Right atrium auricular region (tissue), 2 donors: ENCODE results near the gene MCM3. TPM values are rescaled to one million over a fixed set of nuclear protein-coding genes. Genes with fewer than 3 reads are reported as not detected.

ENCODE experiments used
- DNase-seq: peaks from one replicate; pipeline ENCODE4 v3.0.0-alpha.2; 2019; ENCODE audit warnings: low spot score
- H3K27ac ChIP-seq, 2 donors: fragments of 200-600 bp; sonication (generic); 1 replicate in 1 of 2; 2 replicates in 1 of 2; pipeline ENCODE4 v1.5.1; 2016 to 2019
- H3K27me3 ChIP-seq, 2 donors: fragments of 200-600 bp; sonication (generic); one replicate each; pipeline versions ENCODE4 v1.5.1 to v1.6.0; 2017 to 2019
- H3K36me3 ChIP-seq: fragments of 200-600 bp; sonication (generic); one replicate; pipeline ENCODE4 v1.5.1; 2016
- H3K4me1 ChIP-seq, 2 donors: fragments of 200-600 bp; sonication (generic); one replicate each; pipeline versions ENCODE4 v1.5.1 to v1.6.0; 2017 to 2019
- H3K4me3 ChIP-seq, 2 donors: fragments of 200-600 bp; sonication (generic); 1 replicate in 1 of 2; 2 replicates in 1 of 2; pipeline ENCODE4 v1.5.1; 2017 to 2019; ENCODE audit warnings: mild to moderate bottlenecking in 1 of 2, moderate library complexity in 1 of 2
- H3K9me3 ChIP-seq, 2 donors: fragments of 200-600 bp; sonication (generic); one replicate each; pipeline ENCODE4 v1.5.1; 2019
- total RNA-seq, 2 donors: library from RNA; depleted of rRNA; stranded (reverse); fragments of >200 nt; gene quantifications; one replicate each; pipeline ENCODE4 v1.1.0, GENCODE V29; 2016
- TF ChIP-seq, protein P1 (sequence below), 2 donors: fragments of 200-600 bp; sonication (generic); IDR thresholded peaks; one replicate each; pipeline ENCODE4 v1.5.1; 2019; ENCODE audit warnings: antibody characterized with exemption in 2 of 2

The MCM3 gene
- total RNA-seq, 2 donors from 2014 or later = 18.5 to 20.8 TPM

DNA sequence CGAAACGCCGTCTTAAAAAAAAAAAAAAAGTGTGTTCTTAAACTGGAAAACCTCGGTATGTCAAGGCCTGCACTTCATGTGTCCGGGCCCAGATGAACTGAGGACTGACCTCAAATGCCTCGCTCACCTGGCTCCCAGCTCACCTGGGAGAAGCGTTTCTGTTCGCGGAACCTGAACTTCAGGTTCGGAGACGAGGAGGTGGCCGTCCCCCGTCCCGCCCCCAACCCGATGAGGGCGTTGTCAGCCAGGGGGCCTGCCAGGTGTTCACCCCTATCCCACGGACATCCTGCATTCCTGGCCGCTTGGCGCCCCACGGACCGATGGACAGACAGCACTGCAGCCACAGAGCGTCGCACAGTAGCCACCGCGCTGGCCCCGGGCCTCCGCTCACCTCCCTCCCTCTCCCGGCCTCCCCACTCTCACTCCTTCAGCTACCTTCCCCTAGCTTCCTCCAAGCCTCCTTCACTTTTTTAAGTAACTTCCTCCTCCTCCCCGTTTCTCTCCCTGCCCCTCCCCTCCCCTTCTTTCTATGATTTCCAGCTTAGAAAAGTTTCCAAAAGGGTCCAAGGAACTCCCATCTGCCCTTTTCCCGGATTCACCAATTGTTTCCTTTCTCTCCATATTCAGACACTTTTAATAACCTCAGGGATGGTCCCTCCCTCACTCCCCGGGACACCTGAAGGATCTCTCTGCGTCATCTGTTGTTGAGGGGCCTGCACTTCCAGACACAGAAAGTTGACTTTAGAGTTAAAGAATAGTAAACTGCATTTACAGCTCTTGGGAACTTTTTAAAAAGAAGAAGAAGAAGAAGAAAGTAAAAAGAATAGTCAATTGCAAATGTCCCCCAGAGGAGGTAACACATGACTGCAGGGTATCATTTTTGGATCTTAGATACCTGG is 22.7 kb upstream of the MCM3 start:
- no peak for DNase-seq
- TF ChIP-seq, protein P1, sequence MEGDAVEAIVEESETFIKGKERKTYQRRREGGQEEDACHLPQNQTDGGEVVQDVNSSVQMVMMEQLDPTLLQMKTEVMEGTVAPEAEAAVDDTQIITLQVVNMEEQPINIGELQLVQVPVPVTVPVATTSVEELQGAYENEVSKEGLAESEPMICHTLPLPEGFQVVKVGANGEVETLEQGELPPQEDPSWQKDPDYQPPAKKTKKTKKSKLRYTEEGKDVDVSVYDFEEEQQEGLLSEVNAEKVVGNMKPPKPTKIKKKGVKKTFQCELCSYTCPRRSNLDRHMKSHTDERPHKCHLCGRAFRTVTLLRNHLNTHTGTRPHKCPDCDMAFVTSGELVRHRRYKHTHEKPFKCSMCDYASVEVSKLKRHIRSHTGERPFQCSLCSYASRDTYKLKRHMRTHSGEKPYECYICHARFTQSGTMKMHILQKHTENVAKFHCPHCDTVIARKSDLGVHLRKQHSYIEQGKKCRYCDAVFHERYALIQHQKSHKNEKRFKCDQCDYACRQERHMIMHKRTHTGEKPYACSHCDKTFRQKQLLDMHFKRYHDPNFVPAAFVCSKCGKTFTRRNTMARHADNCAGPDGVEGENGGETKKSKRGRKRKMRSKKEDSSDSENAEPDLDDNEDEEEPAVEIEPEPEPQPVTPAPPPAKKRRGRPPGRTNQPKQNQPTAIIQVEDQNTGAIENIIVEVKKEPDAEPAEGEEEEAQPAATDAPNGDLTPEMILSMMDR (IDR thresholded peaks at IDR 0.05) = no peak
- Histone ChIP-seq H3K4me1 (peaks cover 0 to 20% of the 10 kb centered on the region in 2 donors), H3K27me3 (no peaks in the 10 kb centered on the region), H3K9me3 (no peaks in the 10 kb centered on the region), H3K36me3 (no peaks in the 10 kb centered on the region), H3K27ac (no peak overlapping the region), H3K4me3 (no peak overlapping the region)

DNA sequence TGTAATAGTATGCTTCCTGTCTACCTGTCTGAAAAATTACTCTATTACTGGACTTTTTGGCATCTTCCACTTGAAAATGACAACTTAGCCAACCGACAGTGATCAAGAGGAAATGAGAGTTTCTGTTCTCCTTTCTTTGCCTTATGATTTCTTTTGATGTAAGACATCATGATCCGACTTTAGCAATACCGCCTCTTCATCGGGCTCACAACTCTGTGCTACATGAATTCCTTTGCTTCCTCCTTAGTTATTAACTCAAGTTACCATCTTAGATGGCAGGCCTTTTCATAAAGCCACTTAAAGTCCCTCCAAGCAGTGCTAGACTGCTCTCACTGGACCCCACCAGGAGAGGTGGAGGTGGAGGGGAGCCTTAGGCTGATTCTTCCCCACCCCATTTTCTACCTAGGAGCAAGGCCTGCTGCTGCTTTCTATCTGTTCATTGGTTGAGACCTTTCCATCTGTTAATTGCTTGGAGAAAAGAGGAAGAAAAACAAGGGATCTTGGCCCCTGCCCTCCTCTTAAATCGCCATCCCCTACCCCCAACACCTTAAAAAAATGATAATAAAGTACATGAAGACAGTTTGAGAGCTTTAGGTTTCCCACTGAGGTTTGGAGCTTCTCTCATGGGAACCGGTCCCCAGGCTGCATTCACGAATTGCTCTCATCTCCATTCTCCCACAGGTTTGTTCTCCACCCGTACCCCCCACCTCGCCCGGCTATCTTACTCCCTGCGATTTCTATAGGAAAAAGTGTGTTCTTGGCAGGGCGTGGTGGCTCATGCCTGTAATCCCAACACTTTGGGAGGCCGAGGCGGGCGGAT is 21.6 kb upstream of the MCM3 start:
- no peak for DNase-seq
- Histone ChIP-seq H3K4me1 (peaks cover 0 to 20% of the 10 kb centered on the region in 2 donors), H3K4me3 (no peak overlapping the region), H3K9me3 (no peaks in the 10 kb centered on the region), H3K27ac (peak overlapping the region; percentile 3 to 25), H3K36me3 (no peaks in the 10 kb centered on the region), H3K27me3 (no peaks in the 10 kb centered on the region)
- TF ChIP-seq, protein P1 (IDR thresholded peaks at IDR 0.05) = no peak

DNA sequence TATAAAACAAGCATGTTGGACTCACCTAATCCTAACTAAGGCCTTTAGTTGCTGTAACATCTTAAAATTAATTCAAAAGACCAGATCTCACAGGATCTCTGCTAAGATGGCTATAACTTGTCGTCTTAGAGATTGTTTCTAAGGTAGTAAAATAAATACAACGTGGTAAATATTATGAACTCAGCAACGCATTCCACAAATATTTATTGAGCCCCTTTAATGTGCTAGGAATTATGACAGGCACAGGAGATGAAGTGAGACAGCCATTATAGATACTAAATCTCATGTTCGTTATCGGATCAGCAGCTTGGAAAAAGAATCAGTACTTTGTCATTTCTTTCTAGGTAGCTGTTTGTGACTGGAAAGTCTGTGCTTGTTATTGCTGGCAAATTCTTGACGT is 20.9 kb upstream of the MCM3 start:
- Histone ChIP-seq H3K27ac (peak overlapping the region; percentile 2 to 25), H3K4me1 (peaks cover 0 to 20% of the 10 kb centered on the region in 2 donors), H3K9me3 (no peaks in the 10 kb centered on the region), H3K4me3 (no peak overlapping the region), H3K36me3 (no peaks in the 10 kb centered on the region), H3K27me3 (no peaks in the 10 kb centered on the region)
- TF ChIP-seq, protein P1 (IDR thresholded peaks at IDR 0.05) = no peak
- no peak for DNase-seq

DNA sequence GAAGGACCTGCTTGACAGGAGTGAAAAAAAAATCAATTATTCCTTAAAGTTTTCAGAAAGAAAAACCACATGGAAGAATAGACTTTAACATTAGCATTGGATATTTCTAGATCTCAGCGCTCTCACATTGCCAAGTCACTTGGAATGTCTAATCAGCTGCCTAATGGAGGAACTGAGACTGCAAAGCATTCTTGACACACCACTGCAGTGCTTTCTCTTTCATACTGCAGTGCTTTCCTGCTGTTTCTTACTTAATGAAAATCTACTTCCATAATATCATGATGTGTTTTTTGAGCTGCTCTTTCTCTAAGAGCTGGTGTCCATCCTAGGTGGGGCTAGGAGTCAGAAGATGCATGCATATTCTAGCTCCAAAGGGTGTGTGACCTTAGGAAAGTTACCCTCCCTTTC is 20.4 kb upstream of the MCM3 start:
- Histone ChIP-seq H3K4me3 (no peak overlapping the region), H3K36me3 (no peaks in the 10 kb centered on the region), H3K27me3 (no peaks in the 10 kb centered on the region), H3K27ac (peak overlapping the region; percentile 2 to 25), H3K4me1 (peaks cover 0 to 20% of the 10 kb centered on the region in 2 donors), H3K9me3 (no peaks in the 10 kb centered on the region)
- no peak for DNase-seq
- TF ChIP-seq, protein P1 (IDR thresholded peaks at IDR 0.05) = no peak

DNA sequence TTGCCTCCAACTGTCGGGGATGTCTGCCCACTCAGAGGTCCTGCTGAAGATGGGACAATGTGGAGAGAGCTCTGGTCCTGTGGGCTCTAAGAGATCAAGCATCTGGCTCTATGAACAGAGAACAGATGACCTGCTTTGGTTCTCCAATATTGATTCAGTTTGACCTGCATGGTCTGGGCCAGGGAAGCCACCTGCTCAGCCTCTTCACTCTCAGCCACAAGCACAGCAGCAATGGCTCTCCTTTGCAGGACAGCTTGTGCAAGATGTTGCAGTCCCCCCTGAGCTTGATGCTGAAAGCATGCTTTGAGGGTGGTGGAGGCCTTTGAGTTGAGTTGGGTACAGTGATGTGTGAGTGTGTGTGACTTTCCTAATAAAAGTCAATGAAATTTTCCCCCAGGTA is 18.6 kb upstream of the MCM3 start:
- Histone ChIP-seq H3K4me1 (peaks cover 0 to 20% of the 10 kb centered on the region in 2 donors), H3K9me3 (no peaks in the 10 kb centered on the region), H3K27me3 (no peaks in the 10 kb centered on the region), H3K36me3 (no peaks in the 10 kb centered on the region), H3K4me3 (no peak overlapping the region), H3K27ac (no peak overlapping the region)
- TF ChIP-seq, protein P1 (IDR thresholded peaks at IDR 0.05) = no peak
- no peak for DNase-seq
